HepG2 (cell line): ENCODE data around the gene FNDC10. TPM values are rescaled to one million over a fixed set of nuclear protein-coding genes. Genes with fewer than 3 reads are reported as not detected.

Source experiments
- ATAC-seq: fragments of 200-7000 bp; cut with Tn5 transposase; 3 replicates; pipeline ENCODE4 v1.9.1; 2020; ENCODE audit warnings: mild to moderate bottlenecking, moderate library complexity
- BruUV-seq: library from RNA; stranded (reverse); fragments of 400-500 nt; replicated peaks from 2 replicates; lab custom pipeline; 2021; lab: Mats Ljungman, UMichigan
- CTCF ChIA-PET: fragments of 300-600 bp; formaldehyde crosslinking; extraction: SDS; loops from one replicate; lab custom pipeline; 2021; ENCODE audit warnings: low total read pairs, inconsistent platforms, low intra/inter-chr PET ratio; lab: Yijun Ruan, JAX
- POLR2A ChIA-PET: fragments of 350-600 bp; sonication (Branson Sonifier 250); formaldehyde crosslinking; loops from one replicate; lab custom pipeline; 2020; ENCODE audit warnings: antibody characterized with exemption, inconsistent platforms; lab: Yijun Ruan, JAX
- DNase-seq: peaks from one replicate; pipeline ENCODE4 v3.0.0-alpha.2; 2015; ENCODE audit warnings: low spot score
- FAIRE-seq: peaks from 3 replicates; lab custom pipeline; 2011; peaks lifted over from hg19 to GRCh38; lab: Jason Lieb, UNC
- H2AFZ ChIP-seq: one replicate; pipeline ENCODE4 v1.6.1; 2011; ENCODE audit warnings: low read length, inconsistent platforms
- H3K27ac ChIP-seq: fragments of 300-600 bp; 3 replicates; pipeline ENCODE4 v1.8.0; 2011; ENCODE audit warnings: mixed run types, mild to moderate bottlenecking, mixed read lengths, low read length, inconsistent platforms; ENCODE audit not compliant: insufficient read depth; ENCODE audit errors: extremely low read length
- H3K27me3 ChIP-seq, 2 experiments: fragments of 200-600 bp in 1 of 2; 2 replicates in 1 of 2; 3 replicates in 1 of 2; pipeline versions ENCODE4 v1.6.0 to v1.8.0; 2011; ENCODE audit warnings: low read length in 2 of 2, mild to moderate bottlenecking in 2 of 2, moderate library complexity in 2 of 2, inconsistent platforms in 1 of 2; ENCODE audit not compliant: insufficient read depth in 2 of 2, control insufficient read depth in 1 of 2
- H3K36me3 ChIP-seq, 2 experiments: fragments of 200-600 bp in 1 of 2; replicated peaks in 1 of 2; 2 replicates in 1 of 2; 3 replicates in 1 of 2; pipeline versions ENCODE4 v1.5.1 to v1.8.0; 2011; ENCODE audit warnings: low read length in 2 of 2, inconsistent platforms in 1 of 2; ENCODE audit not compliant: insufficient read depth in 2 of 2, control insufficient read depth in 1 of 2
- H3K4me1 ChIP-seq: 2 replicates; pipeline ENCODE4 v1.5.1; 2012; ENCODE audit warnings: low read length, inconsistent platforms; ENCODE audit not compliant: insufficient read depth
- H3K4me2 ChIP-seq: 2 replicates; pipeline ENCODE4 v1.6.0; 2011; ENCODE audit warnings: low read depth, low read length, inconsistent platforms
- H3K4me3 ChIP-seq, 3 experiments: fragments of 200-600 bp in 1 of 3; sonication (generic), shearing (Covaris generic) in 1 of 3; replicated peaks in 1 of 3; 2 replicates each; pipeline ENCODE4 v1.5.1; 2011 to 2016; ENCODE audit warnings: low read length in 3 of 3, inconsistent platforms in 2 of 3, low read depth in 2 of 3, mild to moderate bottlenecking in 2 of 3, control low read depth in 1 of 3, mixed read lengths in 1 of 3; ENCODE audit not compliant: insufficient read depth in 1 of 3
- H3K79me2 ChIP-seq: one replicate; pipeline ENCODE4 v1.6.1; 2011; ENCODE audit warnings: low read length, inconsistent platforms; ENCODE audit not compliant: insufficient read depth
- H3K9ac ChIP-seq: 2 replicates; pipeline ENCODE4 v1.6.0; 2011; ENCODE audit warnings: mild to moderate bottlenecking, low read depth, low read length, inconsistent platforms; ENCODE audit not compliant: insufficient read depth
- H3K9me3 ChIP-seq: 2 replicates; pipeline ENCODE4 v1.5.1; 2012; ENCODE audit warnings: mild to moderate bottlenecking, low read length
- H4K20me1 ChIP-seq: 2 replicates; pipeline ENCODE4 v1.6.0; 2011; ENCODE audit warnings: inconsistent platforms, mild to moderate bottlenecking, low read length, moderate library complexity; ENCODE audit not compliant: insufficient read depth
- MYC ChIP-seq: sonication (generic); formaldehyde crosslinking; IDR thresholded peaks from 2 replicates; pipeline ENCODE4 v1.9.0; 2021; ENCODE audit warnings: missing genetic modification reagents, borderline replicate concordance
- MYNN ChIP-seq: sonication (generic); formaldehyde crosslinking; IDR thresholded peaks from 2 replicates; pipeline ENCODE4 v1.4.0; 2020; ENCODE audit warnings: mild to moderate bottlenecking, low read depth, missing genetic modification reagents
- NFYC ChIP-seq: IDR thresholded peaks from 2 replicates; pipeline ENCODE4 v1.6.1; 2016; ENCODE audit warnings: missing genetic modification reagents, missing compliant biosample characterization
- RNF219 ChIP-seq: sonication (generic); formaldehyde crosslinking; IDR thresholded peaks from 2 replicates; pipeline ENCODE4 v1.5.0; 2020; ENCODE audit warnings: mild to moderate bottlenecking, missing genetic modification reagents
- TCF7 ChIP-seq: sonication (generic); IDR thresholded peaks from 2 replicates; pipeline ENCODE4 v1.6.1; 2016; ENCODE audit warnings: antibody characterized with exemption, low read depth
- ZNF225 ChIP-seq: sonication (generic); formaldehyde crosslinking; IDR thresholded peaks from 2 replicates; pipeline ENCODE4 v1.4.0; 2020; ENCODE audit warnings: mild to moderate bottlenecking, missing genetic modification reagents
- WGBS: methylation state at CpG from one replicate; pipeline ENCODE4 v1.1.6; 2017; ENCODE audit warnings: low lambda C conversion rate; 5-methylcytosine and 5-hydroxymethylcytosine counted together
- in situ Hi-C: cut with HindIII; loops from 2 replicates; pipeline ENCODE4 v1.10.0; 2017; ENCODE audit warnings: low pct_unique_long_range_greater_than_20kb; ENCODE audit not compliant: extremely low pct_ligation_motif_present
- intact Hi-C: fragments of 100-400 bp; cut with micrococcal nuclease; formaldehyde crosslinking; loops from one replicate; pipeline ENCODE4 v1.10.0; 2022; ENCODE audit not compliant: unreplicated experiment
- polyA plus RNA-seq, 8 experiments: library from polyadenylated mRNA; depleted of rRNA in 3 of 8; stranded (reverse) in 7 of 8; unstranded in 1 of 8; fragments of >200 nt; fragmentation: Illumina TruSeq in 4 of 8; extraction: Trizol in 4 of 8; gene quantifications; 2 replicates each; pipeline versions ENCODE4 v1.2.1 to v1.2.3, GENCODE V29; 2011 to 2016; ENCODE audit warnings: low read depth in 4 of 8, missing spikeins in 1 of 8, mixed read lengths in 1 of 8; ENCODE audit not compliant: insufficient read depth in 1 of 8
- total RNA-seq, 5 experiments: library from RNA; depleted of rRNA; stranded (reverse); fragments of >200 nt; fragmentation: Illumina TruSeq; extraction: Trizol; gene quantifications; 2 replicates each; pipeline ENCODE4 v1.2.3, GENCODE V29; 2016; ENCODE audit warnings: low read depth in 1 of 5
- TF ChIP-seq, protein P1 (sequence below): sonication (generic); formaldehyde crosslinking; IDR thresholded peaks from 2 replicates; pipeline ENCODE4 v1.4.0; 2020; ENCODE audit warnings: mild to moderate bottlenecking, missing genetic modification reagents
- TF ChIP-seq, protein P2 (sequence below): IDR thresholded peaks from 2 replicates; pipeline ENCODE4 v1.6.1; 2016; ENCODE audit warnings: missing compliant biosample characterization, missing genetic modification reagents, borderline replicate concordance

The FNDC10 gene
- total and polyA plus RNA-seq, 2 of the 13 experiments (the other 11 are each of a cell fraction or from before 2014, with no cell fraction given): 2.2 to 2.5 TPM

- peaks cover 36% of the 10 kb centered on the region for H3K4me1 ChIP-seq
- DNase-seq (no peak), ATAC-seq (no peak), FAIRE-seq (no peak)
- ChIA-PET POLR2A (interaction anchor here (1.2 to 4.4 kb wide), 5 partner anchors 8 to 73 kb away, joined by 3 to 29 read pairs (median 4); partner anchors contain the start of gene MIB2), CTCF (no interaction called here)
- peak overlapping the region; percentile 78 for H2AFZ ChIP-seq
- peaks cover 2% of the 10 kb centered on the region for H4K20me1 ChIP-seq
- no peaks in the 10 kb centered on the region for H3K36me3 ChIP-seq
- peaks cover 3 to 27% of the 10 kb centered on the region in 2 experiments; a peak in 3 of 5 replicates for H3K27me3 ChIP-seq
- BruUV-seq: no TSS peak
- WGBS: 89% methylated on average over 10 of the region's 13 CpGs
- no peak overlapping the region for H3K9ac ChIP-seq
- in situ Hi-C loops (loop anchor here (5.0 kb wide), 1 partner anchor 39 kb away; the partner anchor contains the start of gene MIB2), intact Hi-C loops (loop anchor here (5.0 kb wide), 1 partner anchor 34 kb away; no protein-coding TSS in a partner anchor)
- H3K4me2 ChIP-seq: peak overlapping the region; percentile 71
- TF ChIP-seq NFYC (no peak), RNF219 (CRISPR knock-in tag) (no peak), MYC (no peak), MYNN (CRISPR knock-in tag) (no peak), ZNF225 (CRISPR knock-in tag) (0 out of 2 replicates have a peak, but pooled peaks have one; percentile 30), TCF7 (no peak)
- TF ChIP-seq, protein P1, sequence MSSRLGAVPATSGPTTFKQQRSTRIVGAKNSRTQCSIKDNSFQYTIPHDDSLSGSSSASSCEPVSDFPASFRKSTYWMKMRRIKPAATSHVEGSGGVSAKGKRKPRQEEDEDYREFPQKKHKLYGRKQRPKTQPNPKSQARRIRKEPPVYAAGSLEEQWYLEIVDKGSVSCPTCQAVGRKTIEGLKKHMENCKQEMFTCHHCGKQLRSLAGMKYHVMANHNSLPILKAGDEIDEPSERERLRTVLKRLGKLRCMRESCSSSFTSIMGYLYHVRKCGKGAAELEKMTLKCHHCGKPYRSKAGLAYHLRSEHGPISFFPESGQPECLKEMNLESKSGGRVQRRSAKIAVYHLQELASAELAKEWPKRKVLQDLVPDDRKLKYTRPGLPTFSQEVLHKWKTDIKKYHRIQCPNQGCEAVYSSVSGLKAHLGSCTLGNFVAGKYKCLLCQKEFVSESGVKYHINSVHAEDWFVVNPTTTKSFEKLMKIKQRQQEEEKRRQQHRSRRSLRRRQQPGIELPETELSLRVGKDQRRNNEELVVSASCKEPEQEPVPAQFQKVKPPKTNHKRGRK: 0 out of 2 replicates have a peak, but pooled peaks have one; percentile 24
- TF ChIP-seq, protein P2, sequence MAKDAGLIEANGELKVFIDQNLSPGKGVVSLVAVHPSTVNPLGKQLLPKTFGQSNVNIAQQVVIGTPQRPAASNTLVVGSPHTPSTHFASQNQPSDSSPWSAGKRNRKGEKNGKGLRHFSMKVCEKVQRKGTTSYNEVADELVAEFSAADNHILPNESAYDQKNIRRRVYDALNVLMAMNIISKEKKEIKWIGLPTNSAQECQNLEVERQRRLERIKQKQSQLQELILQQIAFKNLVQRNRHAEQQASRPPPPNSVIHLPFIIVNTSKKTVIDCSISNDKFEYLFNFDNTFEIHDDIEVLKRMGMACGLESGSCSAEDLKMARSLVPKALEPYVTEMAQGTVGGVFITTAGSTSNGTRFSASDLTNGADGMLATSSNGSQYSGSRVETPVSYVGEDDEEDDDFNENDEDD (CRISPR knock-in tag): no peak
- peaks cover 9% of the 10 kb centered on the region for H3K79me2 ChIP-seq
- no peak overlapping the region for H3K27ac ChIP-seq
- peak overlapping the region in 1 of 3 experiments; percentile 16; a peak in 1 of 6 replicates for H3K4me3 ChIP-seq
- H3K9me3 ChIP-seq: no peaks in the 10 kb centered on the region
Measured at GRCh38 chr1:1578371-1578940, 21.5 kb downstream of the FNDC10 start.
